Left ventricle myocardium superior (tissue), 1 donor: ENCODE measurements around the gene RXRG. TPM values are rescaled to one million over a fixed set of nuclear protein-coding genes. Genes with fewer than 3 reads are reported as not detected.
A peak's percentile ranks its signal among the peaks of the same experiment; 100 is the strongest.
"Not testable (repeated sequence)": the region's sequence is repeated elsewhere in the genome, so short reads cannot be mapped to it uniquely, and the experiment has no call there.

Experiments
- ATAC-seq: fragments of 200-7000 bp; cut with Tn5 transposase; one replicate; pipeline ENCODE4 v1.9.1; 2020; ENCODE audit warnings: mild to moderate bottlenecking, moderate library complexity
- DNase-seq: peaks from one replicate; pipeline ENCODE4 v3.0.0-alpha.2; 2020
- intact Hi-C: fragments of 100-400 bp; cut with micrococcal nuclease; formaldehyde crosslinking; loops from one replicate; pipeline ENCODE4 v1.11.0; 2022
- long read RNA-seq: library from polyadenylated mRNA; unstranded; transcript quantifications from one replicate; pipeline ENCODE4 v2.0.0, GENCODE V29; 2021
- total RNA-seq: library from RNA; stranded (reverse); fragmentation: NEBNext Ultra II Directional; extraction: Animal tissue kit (Norgen Biotek cat#: 25700); gene quantifications from one replicate; pipeline ENCODE4 v1.2.1, GENCODE V29; 2021
- donor health status: DM: no; HTN: yes; CAD: no; lungs with severe emphysema.

Gene RXRG
- 2.2 TPM for total RNA-seq
- long read RNA-seq, partial matches to known transcripts, result 1 of 4 reads
- long read RNA-seq, other reads (novel, unspliced or antisense), result 0 of 4 reads

DNA sequence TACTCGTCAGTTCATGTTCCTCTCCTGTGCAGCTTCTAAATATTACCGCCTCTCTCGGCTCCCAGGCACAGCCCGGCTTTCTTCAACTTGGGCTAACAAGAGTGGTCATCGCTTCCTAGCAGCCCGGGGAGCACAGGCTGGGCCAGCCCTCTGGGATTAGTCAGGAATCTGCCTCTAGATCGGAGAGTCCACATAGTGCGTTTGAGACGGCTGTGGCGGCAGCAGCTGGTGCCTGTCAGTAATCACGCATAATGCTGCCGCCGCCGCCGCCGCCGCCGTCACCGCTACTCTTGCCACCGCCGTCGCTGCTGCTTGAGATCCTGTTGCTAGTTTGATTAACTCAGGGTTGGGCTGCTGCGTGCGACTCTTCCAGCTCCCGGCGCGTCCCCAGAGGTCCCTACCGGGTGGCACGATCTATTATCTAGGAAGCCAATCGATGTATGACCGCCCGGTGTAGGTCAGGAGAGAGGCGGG is at the start of gene RXRG:
TSS of gene RXRG (minus strand) at position 230 of the 474 bp plus-strand sequence. CDS start 233 bp downstream, outside the sequence.
- peak; percentile 70 for ATAC-seq
- intact Hi-C loops, result loop anchor here (5.0 kb wide), 1 partner anchor 42 kb away; no protein-coding TSS in a partner anchor

DNA sequence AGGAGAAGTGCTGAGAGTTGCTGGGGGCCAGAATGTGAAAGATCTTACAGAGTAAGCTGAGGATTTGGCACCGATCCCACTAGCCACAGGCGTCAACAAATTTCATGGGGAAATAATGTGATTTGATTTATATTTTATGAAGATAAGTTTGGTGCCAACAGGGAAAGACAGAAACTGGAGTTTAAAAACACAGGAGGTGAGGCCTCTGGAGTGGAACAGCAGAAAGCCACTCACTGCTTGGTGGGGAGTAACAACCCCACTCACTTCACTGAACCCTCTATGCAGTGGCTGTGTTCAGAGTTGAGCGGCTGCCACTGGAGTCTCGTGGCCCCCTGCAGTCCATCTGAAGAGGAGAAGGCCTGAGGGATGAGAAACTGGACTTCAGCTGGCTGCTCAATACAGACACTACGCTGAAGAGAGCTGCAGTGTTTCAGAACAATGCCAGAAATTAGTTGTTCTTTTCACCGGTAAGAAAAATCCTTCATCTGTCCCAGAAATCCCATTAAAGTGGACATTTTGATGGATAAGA is 48.0 kb upstream of the RXRG start:
- ATAC-seq (no peak), DNase-seq (no peak)
- intact Hi-C loops, result no loop called here

More for the DNA sequence above, at the start of gene RXRG:
- DNase-seq, result peak; percentile 70

DNA sequence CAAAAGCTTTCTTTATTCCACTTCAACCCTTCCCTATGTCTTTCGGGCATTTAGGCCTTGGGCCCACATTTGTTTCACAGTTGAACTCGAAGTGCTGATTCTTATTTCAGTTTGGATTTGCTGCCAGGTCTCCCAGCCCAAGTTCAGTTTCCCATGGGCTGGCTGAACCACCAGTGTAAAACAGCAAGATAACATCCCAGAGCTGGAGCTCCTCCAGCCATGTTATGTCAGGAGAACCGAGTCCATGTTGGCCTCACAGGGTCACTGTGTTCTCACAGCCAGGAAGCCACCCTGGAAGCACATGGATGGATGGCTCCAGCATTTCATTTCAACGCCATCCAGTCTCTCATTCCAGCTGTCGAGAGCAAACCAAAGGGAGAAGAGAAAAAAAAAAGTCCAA is 45.2 kb upstream of the RXRG start:
- DNase-seq (peak; percentile 80), ATAC-seq (peak; percentile 99)
- intact Hi-C loops, result no loop called here

DNA sequence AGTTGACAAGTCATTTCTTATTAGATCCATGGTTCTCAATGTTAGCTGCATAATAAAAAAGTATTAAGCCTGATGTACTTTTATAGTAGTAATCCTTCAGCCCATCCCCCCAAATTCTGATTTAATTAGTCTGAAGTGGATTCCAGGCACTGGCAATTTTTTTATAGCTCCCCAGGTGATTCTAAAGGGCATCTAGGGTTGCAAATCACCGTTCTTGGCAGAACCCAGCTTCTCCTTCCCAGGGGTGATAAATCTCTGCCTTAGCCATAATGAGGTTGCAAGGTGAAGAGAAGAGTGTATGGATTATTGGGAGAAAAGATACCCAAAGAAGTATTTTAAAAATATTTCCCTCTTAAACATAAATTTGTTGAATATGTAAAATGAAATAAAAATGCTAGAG is 43.0 kb upstream of the RXRG start:
- DNase-seq, result no peak
- ATAC-seq, result no peak
- intact Hi-C loops, result loop anchor here (5.0 kb wide), 1 partner anchor 46 kb away; no protein-coding TSS in a partner anchor

DNA sequence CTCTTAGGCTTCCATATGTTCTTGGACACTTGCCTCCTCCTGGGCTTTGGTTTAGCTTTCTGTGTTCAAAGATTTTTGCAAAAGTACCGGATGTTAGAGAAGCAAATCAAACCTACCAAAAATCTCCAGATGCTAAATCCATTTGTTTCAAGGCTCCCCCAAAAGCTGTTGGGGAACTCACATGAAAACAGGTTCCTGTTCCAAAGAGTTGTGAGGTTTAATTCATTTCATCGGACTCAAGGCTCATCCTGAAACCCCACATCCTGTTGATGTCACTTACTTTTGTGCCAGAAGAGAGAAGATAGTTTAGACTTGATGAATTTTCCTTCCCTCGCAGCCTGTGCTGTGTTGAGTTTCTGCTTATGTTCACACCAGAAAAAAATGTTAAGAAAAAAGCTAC is 41.7 kb upstream of the RXRG start:
- ATAC-seq, result no peak
- intact Hi-C loops, result loop anchor here (5.0 kb wide), 1 partner anchor 44 kb away; no protein-coding TSS in a partner anchor
- DNase-seq, result no peak

DNA sequence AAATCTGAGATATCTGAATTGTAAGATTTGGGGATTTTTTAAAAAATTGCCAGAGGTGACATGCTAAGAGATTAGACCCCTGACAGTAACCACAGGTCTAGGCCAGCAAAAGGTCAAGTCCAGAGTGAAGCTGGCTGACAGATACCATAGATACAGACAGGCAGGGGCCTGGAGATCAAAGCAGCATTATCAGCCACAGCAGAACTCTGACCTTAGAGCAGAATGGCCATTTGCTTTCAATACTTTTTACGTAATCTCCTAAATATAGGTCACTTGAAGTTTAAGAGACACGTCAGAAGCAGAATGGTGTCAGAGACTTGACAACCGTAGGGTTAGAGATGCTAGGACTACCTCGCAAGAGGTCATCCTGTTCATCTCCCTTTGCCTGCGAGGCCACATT is 40.8 kb upstream of the RXRG start:
- intact Hi-C loops, result loop anchor here (5.0 kb wide), 1 partner anchor 43 kb away; no protein-coding TSS in a partner anchor
- no peak for ATAC-seq
- no peak for DNase-seq

DNA sequence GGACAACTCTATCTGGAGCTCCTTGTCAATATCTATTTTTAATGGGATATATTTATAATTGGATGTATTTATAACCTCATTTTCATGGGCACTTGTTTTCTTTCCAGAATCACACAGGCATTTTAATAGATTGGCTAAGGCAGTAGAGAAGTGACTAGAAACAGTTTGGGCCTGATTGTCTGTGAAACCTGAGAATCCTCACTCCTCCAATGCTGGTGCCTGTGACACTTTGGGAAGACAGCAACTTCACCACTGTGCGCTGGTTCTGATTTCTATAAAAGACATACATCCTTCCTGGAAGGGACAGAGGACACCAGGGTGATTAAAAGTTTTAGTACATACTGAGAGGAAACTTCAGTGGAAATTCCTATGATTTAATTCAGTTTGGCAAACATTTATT is 39.6 kb upstream of the RXRG start:
- ATAC-seq, result peak; percentile 33
- intact Hi-C loops, result no loop called here
- no peak for DNase-seq

DNA sequence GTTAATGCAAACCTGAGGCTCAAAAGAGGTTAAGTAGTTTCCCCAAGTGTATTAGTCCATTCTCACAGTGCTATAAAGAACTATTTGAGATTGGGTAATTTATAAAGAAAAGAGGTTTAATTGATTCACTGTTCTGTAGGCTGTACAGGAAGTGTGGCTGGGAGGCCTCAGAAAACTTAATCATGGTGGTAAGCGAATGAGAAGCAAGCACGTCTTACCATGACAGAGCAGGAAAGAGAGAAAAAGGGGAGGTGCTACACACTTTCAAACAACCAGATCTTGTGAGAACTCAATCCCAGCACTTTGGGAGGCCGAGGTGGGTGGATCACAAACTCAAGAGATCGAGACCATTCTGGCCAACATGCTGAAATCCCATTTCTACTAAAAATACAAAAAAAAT is 38.5 kb upstream of the RXRG start:
- DNase-seq, result no peak
- intact Hi-C loops, result no loop called here
- no peak for ATAC-seq

DNA sequence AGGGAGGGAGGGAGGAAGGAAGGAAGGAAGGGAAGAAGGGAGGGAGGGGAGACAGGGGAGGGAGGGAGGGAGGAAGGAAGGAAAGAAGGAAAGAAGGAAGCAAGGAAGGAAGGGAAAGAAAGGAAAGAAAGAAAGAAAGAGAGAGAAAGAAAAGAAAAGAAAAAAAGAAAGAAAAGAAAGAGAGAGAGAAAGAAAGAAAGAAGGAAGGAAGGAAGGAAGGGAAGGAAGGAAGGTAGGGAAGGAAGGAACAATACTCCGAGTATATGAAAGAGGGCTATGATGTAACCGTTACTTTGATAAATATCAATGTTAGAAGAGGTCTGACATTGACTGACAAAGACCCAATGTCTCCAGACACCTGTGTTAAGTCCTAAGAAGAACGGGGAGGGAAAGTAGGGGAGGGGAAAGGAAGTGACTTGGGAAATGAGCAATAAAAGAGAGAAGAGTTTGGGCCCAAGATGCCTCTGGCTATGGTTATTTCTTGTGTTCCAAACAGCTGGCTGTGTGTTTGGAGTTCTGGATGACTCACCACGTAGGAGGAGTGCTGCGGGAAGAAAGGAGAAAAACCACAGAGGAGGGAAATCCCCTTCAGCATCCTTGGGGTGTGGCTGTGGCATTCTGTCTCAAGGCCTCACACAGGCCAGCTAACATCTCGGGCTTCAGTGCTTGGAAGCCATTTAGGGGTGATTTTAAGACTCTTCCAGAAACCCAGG is 37.0 kb upstream of the RXRG start:
- intact Hi-C loops, result no loop called here
- ATAC-seq (peak; percentile 94), DNase-seq (peak; percentile 44)

DNA sequence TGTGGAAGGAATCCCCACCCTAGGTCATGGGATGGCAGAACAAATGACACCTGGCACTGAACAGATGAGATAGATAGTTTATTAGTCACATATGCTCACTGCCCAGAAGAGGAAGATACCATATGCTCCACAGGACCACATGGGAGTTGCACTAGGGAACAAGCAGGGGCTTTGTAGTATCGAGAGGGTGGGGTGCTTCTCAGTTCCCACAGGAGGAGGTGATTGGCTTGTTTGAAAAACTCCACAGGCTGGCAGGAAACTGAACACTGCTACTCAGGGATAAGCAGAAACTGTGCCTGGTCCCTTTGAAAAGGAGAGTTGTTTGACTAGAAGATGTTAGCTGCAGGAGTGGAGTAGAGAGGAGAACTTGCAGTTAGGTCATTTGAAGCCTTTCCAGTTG is 31.9 kb upstream of the RXRG start:
- intact Hi-C loops, result no loop called here

DNA sequence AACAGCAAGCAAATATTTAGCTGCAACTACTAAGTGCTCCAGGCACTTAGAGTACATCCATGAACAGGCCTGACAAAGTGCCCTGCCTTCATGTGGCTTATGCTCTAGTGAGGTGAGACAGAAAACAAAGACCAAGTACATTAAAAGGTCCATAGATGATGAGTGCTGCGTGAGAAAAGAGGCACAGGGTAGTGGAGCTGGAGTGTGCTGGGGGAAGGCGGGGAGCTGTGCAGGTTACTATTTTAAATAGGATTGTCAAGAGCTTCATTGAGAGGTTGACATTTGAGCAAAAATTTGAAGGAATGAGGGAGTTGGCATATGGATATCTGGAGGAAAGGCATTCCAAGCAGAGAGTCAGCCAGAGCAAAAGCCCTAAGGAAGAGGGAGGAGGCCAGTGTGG is 29.3 kb upstream of the RXRG start:
- ATAC-seq, result no peak
- intact Hi-C loops, result no loop called here

More for the DNA sequence above, 31.9 kb upstream of the RXRG start:
- ATAC-seq (no peak), DNase-seq (no peak)

DNA sequence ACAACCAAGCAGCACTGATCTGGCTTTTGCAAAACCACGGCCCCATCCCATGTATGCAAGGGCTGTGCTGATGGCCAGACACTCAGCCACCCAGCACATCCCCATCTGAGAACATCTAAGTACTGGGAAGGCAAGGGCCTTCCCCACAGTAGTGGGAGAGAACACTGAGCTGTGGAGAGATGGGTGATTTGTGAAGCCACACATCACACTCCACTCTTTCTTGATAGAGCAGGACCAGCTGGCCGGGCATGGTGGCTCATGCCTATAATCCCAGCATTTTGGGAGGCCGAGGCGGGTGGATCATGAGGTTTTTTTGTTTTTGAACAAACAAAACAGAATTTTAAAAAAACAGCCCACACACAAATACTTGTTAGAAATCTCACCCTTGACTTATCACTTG is 28.2 kb upstream of the RXRG start:
- no peak for ATAC-seq
- DNase-seq, result no peak
- intact Hi-C loops, result no loop called here

More for the DNA sequence above, 29.3 kb upstream of the RXRG start:
- no peak for DNase-seq

DNA sequence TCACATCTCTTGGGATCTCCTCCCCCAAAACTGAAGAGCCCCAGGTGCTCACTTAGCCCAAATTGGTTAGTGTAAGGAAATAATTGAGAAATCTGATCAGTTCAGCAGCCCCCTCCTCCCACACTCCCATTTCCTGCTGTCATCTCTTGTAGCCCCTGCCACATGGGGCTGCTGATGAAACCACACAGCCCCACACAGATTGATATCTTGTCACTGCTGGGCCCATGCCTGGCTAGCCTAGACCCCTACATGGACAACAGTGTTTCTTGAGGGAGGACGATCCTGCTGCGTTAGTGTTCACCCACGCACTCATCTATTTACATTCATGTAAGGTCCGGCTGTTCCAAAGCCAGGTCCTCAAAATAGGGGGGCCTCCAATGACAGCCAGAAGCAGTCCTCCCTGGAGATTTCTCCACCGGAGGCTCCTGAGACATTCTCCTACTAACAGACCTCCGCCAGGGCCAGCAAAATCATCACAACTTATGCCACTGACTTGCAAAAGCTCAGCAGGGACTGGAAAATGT is 23.9 kb upstream of the RXRG start:
- no peak for DNase-seq
- no peak for ATAC-seq
- intact Hi-C loops, result no loop called here

DNA sequence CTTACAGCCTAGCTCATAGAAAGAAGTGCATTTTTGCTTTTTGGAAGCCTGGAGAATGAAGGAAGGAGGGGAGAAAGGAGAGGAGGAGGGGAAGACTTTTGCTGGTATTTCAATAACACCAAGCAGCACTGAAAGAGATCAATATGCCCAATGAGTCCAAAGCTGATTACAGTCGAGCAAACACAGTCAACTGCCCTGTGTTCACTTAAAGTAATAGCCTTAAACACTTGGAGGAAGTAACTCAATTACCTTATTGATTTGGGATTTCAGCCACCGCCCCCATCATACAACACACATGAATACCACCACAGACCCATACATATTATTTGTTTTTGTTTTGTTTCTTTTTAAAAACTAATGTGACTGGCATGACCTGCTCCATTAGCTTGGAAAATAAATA is 23.3 kb upstream of the RXRG start:
- no peak for DNase-seq
- intact Hi-C loops, result no loop called here
- no peak for ATAC-seq

DNA sequence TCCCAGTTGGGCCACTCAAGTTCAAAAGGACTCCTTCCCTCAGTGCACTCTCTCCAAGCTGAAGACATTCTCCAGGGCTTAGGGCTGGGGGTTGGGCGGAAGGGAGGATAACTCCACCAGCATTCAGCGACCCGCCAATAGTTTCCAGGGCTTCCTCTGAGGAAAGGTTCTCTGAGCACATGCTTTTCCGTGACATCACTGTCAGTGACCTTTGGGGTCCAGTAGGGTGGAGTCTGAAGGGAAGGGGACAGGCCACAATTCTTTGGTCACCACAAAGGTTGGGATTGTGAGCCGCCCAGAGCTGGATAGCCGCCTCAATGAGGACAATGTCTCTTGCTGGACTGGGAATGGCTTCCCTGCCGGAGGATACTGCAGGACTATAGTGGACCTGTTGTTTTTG is 22.8 kb upstream of the RXRG start:
- intact Hi-C loops, result no loop called here
- ATAC-seq (peak; percentile 59), DNase-seq (no peak)

DNA sequence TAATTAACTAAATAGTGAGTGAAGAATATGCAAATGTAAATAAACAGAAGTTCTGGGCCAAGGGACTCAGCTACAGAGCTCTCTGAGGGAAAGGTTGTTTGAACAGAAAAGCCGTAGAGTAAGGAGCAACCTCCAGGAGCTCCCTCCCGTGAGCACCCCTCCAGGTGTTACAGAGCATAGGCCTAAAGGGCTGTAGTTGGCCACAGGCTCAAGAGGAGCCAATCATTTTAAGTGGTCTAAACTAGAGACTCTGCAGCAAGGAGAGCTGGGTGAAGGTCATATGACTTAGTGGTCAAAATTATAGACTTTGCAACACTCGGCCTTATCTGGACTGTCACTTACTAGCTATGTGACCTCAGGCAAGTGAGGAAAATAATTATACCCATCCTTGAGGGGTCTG is 19.1 kb upstream of the RXRG start:
- intact Hi-C loops, result no loop called here
- ATAC-seq (no peak), DNase-seq (no peak)

DNA sequence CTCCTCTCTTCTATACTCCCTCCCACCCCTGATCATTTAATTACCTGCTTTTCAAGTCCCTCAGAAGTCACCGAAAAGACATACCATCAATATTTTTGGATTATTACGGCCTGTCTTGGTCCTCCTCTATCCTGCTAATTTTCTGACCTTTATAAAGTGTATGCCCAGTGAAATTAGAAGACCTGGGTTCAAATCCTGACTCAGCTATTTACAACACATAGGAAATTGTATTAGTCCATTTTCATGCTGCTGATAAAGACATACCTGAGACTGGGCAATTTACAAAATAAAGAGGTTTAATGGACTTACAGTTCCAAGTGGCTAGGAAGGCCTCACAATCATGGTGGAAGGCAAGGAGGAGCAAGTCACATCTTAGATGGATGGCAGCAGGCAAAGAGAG is 14.8 kb upstream of the RXRG start:
- intact Hi-C loops, DNase-seq, ATAC-seq: not testable (repeated sequence)

DNA sequence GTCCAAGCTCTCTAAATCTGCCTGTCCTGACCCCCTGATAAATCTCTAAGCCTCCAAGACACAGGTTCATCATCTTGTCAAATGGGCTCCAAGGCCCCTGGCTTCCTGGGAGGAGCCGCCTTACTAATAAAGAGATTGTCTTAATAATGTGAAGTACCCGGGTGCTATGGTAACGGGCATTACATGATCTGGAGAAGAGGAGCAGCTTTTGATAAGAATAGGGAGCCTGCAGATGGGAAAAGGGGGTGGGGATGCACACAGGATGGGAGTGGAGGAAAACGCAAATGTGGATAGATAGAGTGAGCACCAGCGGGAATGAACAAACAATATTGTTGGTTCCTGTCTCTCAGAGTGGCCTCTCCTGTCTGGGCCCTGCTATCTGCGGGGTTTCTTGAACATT is 11.9 kb upstream of the RXRG start:
- no peak for DNase-seq
- intact Hi-C loops, result no loop called here
- ATAC-seq, result no peak

DNA sequence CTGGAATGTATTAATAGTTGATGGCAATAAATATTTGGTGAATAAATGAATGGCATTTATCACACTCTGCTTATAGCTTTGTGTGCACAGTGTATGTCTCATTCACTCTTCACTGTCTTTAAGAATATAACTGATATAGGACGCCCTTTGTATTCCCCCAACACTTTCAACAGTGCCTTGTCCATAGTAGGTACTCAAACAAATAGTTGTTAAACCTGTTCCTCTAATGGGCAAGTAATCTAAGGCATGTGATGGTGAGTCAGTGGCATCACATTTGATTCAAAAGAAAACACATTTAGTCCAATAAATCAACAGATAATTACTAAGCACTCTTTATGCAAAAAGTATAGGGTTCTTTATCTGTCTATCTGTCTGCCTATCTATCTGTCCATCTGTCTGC is 11.2 kb upstream of the RXRG start:
- no peak for DNase-seq
- intact Hi-C loops, result no loop called here
- no peak for ATAC-seq

DNA sequence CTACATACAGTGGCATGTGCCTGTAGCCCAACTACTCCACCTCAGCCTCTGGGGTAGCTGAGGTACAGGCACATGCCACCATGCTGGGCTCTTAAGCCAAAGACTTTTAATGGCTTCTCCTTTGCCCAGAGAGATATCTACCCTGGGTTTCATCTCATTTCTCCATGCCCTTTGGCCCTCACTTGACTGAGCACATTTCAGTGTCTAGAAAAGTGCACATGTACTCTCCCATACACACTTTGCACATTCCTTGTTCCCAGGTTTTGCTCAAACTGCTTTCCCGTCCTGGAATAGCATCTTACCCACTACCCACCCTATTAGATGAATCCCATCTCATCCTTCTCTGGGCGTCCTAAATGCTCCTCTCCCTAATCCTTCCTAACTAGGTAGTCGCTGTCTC is 10.2 kb upstream of the RXRG start:
- intact Hi-C loops, result no loop called here
- DNase-seq (no peak), ATAC-seq (no peak)
